ENCODE measurements around the gene ROM1. TPM values are rescaled to one million over a fixed set of nuclear protein-coding genes. Genes with fewer than 3 reads are reported as not detected.
"Not testable (repeated sequence)": the region's sequence is repeated elsewhere in the genome, so short reads cannot be mapped to it uniquely, and the experiment has no call there.

ROM1 gene
- total and polyA plus RNA-seq, 2 experiments from 2014 or later: 0.24 to 0.65 TPM

GRCh38 chr11:62614275-62614674 is 1.2 kb downstream of the ROM1 start (continued):
- TF ChIP-seq POLR2AphosphoS5 (IDR thresholded peaks at IDR 0.05; ENCODE audit: low read depth) (no peak), ZNF462 (CRISPR knock-in tag; IDR thresholded peaks at IDR 0.05) (no peak)

- peaks cover 14% of the 10 kb centered on the region for H3K36me3 Mint-ChIP-seq (ENCODE audit: low read depth)
- no peak overlapping the region for H3K27ac Mint-ChIP-seq
- TF ChIP-seq CTCF (conservative IDR thresholded peaks at IDR 0.05; ENCODE audit: low read depth in 2 of 2) (no peak), ZNF331 (CRISPR knock-in tag; IDR thresholded peaks at IDR 0.05; ENCODE audit: low read depth) (no peak)
- H3K4me1 Mint-ChIP-seq: peaks cover 30% of the 10 kb centered on the region
- H4K20me1 ChIP-seq (replicated peaks; ENCODE audit: insufficient read depth): no peaks in the 10 kb centered on the region
- H3K27ac ChIP-seq (ENCODE audit: low read depth): no peak overlapping the region
- ATAC-seq: no peak
- no peaks in the 10 kb centered on the region for H3K36me3 ChIP-seq (ENCODE audit: insufficient read depth)
- peaks cover 4% of the 10 kb centered on the region; the same call in 2 of the 3 replicates for H3K9me3 Mint-ChIP-seq
- H2AFZ ChIP-seq: no peak overlapping the region
- H3F3A ChIP-seq (replicated peaks; ENCODE audit: low read depth): peaks cover 20% of the 10 kb centered on the region; the same call in 1 of the 2 replicates
- H3K27me3 ChIP-seq (ENCODE audit: insufficient read depth): peaks cover 11% of the 10 kb centered on the region; the same call in 1 of the 2 replicates
- no peaks in the 10 kb centered on the region for H3K9me2 ChIP-seq (ENCODE audit: insufficient read depth)
- no peak overlapping the region for H3K4me3 Mint-ChIP-seq
- no peak for DNase-seq (ENCODE audit: low spot score)
- H3K4me1 ChIP-seq (ENCODE audit: insufficient read depth): peaks cover 12% of the 10 kb centered on the region; the same call in 1 of the 2 replicates
- no peak overlapping the region for H3K4me2 ChIP-seq
- H3K27me3 Mint-ChIP-seq (ENCODE audit: insufficient read depth, low read depth, poor library complexity): peaks cover 17% of the 10 kb centered on the region
- 0 out of 2 replicates have a peak, but pooled peaks cover 4% of the 10 kb centered on the region for H3K79me2 ChIP-seq (replicated peaks; ENCODE audit: insufficient read depth)
- no peak overlapping the region for H3K4me3 ChIP-seq
Observed at GRCh38 chr11:62615521-62615920, 2.5 kb downstream of the ROM1 start.

- H3K27me3 ChIP-seq (ENCODE audit: insufficient read depth); DNase-seq (ENCODE audit: low spot score); H3K4me3 ChIP-seq; H3K4me2 ChIP-seq; H3K27me3 Mint-ChIP-seq (ENCODE audit: insufficient read depth, low read depth, poor library complexity); H4K20me1 ChIP-seq (replicated peaks; ENCODE audit: insufficient read depth); H3K9me3 Mint-ChIP-seq; H3K27ac Mint-ChIP-seq; ATAC-seq; H3K27ac ChIP-seq (ENCODE audit: low read depth); H3K9me2 ChIP-seq (ENCODE audit: insufficient read depth); H2AFZ ChIP-seq; H3K4me3 Mint-ChIP-seq; H3K36me3 ChIP-seq (ENCODE audit: insufficient read depth); H3K79me2 ChIP-seq (replicated peaks; ENCODE audit: insufficient read depth): not testable (repeated sequence)
- Mint-ChIP-seq H3K36me3 (ENCODE audit: low read depth) (peaks cover 14% of the 10 kb centered on the region), H3K4me1 (peaks cover 26% of the 10 kb centered on the region)
- Histone ChIP-seq H3F3A (replicated peaks; ENCODE audit: low read depth) (peaks cover 21% of the 10 kb centered on the region), H3K4me1 (ENCODE audit: insufficient read depth) (peaks cover 12% of the 10 kb centered on the region)
Observed at GRCh38 chr11:62616957-62617356, 3.9 kb downstream of the ROM1 start.

Data from GM23338 (cell line).